GM18499 (cell line): ENCODE measurements around the gene TRPM3.

Experiments used
- ATAC-seq: cut with Tn5 transposase; IDR thresholded peaks from one replicate; pipeline ENCODE4 v1.9.1; 2021; ENCODE audit warnings: moderate number of reproducible peaks; ENCODE audit not compliant: insufficient read depth, unreplicated experiment

The TRPM3 gene

DNA sequence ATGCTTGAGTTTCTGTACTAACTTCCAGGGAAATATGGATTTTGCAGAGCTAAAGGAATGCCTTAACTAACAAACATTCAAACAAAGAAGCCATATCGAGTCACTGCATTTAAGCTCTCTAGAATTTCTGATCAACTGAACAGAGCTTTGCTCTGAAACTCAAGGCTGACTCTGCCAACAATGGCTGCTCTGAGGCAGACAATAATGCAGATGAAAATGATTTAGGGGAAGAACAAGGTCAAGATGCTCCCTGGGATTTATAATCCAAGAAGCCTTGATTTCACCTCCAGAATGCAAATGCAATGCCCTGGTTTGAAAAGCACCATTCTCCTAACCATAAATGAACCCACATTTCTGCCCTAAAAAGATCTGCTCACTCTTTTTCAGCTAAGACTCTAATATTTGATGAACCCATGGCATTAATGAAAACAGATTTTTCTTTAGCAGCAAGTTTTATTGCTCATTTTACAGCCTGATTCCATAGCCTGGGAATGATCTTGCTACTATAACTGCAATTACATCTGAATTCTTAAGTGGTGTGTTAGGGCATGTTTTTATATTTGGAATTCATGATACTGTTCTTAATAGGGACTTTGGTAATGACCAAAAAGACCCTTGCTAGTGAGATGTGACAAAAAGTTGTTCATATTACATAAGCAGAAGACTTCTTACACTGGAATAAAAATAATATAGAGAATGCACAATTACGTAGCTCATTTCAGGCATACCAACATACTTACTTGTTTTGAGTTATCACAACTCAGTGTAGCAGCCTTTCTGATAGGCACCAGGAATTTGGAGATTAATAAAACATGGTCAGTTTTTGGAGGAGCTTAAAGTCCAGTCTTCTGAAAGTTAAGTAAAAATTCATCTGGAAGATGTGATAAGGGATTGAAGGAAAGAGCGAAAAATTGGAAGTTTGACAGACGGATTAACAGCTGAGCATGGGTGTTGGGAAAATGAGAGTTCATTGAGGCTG, 169.4 kb downstream of the TRPM3 start:
- ATAC-seq, result no peak

DNA sequence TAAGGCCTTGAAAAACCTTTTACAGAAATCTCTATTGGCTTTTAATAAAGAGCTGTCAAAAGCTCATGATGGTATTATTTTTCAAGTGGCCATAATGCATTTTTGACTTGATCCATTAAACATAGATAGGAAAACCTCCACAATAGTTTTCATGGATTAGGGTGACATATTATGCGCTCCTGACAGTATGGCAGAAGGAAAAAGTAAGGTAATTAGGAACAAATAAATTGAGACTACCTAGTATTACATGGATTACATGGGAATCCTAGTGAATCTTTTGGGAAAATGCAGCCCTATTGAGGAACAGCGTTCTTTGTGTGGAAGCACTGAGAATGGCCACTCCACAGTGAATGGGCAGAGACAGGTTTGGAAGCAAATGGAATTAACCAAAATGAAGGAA, 171.2 kb downstream of the TRPM3 start:
- no peak for ATAC-seq

DNA sequence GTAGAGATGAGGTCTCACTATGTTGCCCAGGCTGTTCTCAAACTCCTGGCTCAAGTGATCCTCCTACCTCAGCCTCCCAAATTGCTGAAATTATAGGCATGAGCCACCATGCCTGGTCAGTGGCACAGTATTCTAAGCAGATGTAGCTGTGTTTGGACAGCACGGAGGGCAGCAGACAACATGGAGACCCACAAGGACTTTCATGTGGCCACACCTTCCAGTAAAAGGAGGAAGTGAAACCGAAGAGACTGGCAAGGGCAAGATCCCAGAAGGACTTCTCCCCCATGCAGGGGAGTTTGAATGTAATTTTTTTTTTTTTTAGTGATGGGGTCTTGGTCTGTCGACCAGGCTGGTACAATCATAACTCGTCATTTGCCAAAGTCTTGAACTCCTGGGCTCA, 172.2 kb downstream of the TRPM3 start:
- no peak for ATAC-seq

DNA sequence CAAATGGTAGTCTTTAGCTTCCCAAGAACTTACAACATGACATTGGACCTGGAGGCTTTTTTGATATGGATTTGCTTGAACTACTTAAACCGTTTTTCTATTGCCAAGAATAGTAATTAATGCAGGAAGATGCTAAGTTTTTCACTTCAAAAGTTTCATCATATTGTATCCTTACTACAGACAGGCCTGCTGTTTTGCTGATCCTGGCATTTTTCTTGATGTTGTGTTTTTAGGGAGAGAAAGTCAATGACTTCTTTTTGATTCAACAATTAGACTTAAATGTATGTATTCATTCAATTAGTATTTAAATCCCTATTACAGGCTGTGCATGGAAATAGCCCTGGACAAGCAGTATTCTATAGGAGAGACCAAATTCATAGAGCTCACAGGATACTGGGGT, 172.7 kb downstream of the TRPM3 start:
- ATAC-seq, result no peak

DNA sequence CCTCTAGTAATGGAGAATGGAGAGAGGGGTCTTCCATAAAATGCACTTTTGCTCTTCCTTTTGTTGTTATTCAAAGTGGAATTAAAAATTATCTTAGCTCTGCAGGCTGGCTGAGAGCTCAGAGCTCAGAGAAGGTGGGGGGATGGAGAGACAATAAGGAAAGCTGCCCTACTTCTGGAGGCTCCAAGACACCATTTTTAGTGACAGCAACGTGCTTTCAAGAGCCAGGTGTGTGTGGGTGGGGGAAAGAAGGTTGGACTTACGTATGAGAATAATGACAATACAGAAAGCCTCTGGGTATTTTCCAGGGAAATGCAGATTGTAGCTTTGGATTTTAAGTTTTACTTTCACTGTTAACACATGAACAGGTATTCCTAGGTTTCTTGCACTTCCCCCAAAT, 173.9 kb downstream of the TRPM3 start:
- no peak for ATAC-seq

DNA sequence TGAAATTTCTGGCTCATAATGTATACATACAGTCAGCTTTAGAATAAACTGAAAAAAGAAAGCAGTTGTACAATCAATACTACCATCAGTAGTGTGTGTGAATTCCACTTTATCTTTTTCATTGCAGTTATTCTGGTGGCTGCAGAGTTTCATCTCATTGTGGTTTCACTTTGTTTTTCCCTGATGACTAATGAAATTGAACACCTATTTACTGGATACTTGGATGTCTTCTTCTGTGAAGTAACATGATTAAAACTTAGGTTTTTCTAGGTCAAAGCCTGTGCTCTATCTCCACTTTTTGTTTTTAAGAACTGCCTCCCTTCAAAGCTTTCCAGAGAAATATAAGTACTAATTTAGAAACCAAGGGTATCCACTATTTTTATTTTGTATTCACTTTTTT, 174.3 kb downstream of the TRPM3 start:
- no peak for ATAC-seq

DNA sequence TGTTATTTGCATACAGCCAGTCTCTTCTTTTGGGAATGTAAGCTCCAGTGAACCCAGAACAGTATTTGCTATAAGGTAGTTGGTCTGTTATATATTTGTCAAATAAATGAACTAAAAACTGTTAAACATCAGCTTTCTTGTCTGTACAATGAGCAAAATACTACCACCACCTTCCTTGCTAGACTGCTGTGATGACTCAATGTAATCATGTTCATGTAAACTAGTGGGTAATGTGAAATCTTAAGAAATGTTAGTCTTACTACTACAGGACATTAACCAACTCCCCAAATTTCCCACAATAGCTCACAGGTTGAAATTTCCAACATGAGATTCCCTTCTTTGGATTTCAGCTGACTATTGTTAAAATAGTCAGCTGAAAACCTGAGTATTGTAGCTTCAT, 176.1 kb downstream of the TRPM3 start:
- ATAC-seq, result no peak

DNA sequence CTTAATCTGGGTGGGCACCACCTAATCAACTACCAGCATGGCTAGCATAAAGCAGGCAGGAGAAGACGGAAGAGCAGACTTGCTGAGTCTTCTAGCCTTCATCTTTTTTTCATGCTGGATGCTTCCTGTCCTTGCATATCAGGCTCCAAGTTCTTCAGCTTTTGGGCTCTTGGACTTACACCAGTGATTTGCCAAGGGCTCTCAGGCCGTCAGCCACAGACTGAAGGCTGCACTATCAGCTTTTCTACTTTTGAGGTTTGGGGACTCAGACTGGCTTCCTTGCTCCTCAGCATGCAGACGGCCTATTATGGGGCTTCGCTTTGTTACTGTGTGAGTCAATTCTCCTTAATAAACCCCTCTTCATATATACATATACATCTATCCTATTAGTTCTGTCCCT, 180.2 kb downstream of the TRPM3 start:
- ATAC-seq, result no peak

DNA sequence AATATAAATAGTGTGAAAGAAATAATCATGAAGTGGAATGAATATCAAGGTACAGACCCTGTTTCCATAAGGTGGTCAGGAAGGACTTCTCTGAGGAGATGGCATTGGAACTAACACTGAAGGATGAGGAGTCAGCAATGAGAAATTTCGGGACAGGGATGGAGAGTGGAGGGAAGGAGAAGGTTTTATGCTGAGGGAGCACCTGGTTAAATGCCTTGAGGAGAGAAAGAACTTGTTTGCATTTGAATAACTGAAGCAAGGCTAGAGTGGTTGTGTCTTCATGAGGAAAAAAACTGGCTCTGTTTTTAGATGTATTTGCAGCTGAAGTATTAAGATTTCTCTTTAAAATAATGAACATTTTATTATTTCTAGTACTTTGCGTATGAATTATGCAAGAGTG, 180.8 kb downstream of the TRPM3 start:
- no peak for ATAC-seq

DNA sequence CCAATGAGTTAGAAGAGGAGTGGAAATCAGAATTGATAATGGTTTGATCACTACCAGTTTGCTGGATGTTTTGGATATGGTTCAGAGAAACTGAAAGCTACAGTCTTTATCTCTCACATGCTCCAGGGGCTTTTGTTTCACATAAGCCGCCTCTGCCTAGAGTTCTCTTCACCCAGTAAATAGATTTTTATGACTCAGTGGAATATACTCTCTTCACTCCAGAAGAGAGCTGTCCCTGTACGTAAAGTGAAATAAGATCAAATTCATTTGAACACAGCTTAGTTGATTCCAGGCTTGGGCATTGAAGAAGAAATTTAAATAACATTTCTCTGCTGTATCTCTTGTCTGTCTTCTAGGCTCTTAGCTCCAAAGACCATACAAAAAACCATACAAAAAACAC, 184.9 kb downstream of the TRPM3 start:
- no peak for ATAC-seq

DNA sequence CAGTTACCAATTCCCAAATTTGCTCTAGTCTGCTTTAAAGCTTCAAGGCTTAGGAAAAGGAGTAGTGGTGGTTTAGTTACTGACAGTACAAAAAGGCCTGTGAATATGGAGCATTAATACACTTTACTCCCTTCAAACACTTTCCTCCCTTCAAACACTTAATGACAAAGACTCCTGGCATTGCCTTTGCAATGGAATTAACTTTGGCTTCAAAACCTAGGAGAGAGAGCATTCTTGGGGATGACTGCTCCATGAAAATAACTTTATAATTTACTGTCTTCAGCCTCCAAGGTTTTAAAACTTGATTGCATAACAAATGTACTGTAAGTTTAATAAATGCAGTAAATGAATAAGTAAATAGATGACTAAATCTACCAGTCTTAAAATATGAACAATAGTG, 185.6 kb downstream of the TRPM3 start:
- ATAC-seq, result no peak

DNA sequence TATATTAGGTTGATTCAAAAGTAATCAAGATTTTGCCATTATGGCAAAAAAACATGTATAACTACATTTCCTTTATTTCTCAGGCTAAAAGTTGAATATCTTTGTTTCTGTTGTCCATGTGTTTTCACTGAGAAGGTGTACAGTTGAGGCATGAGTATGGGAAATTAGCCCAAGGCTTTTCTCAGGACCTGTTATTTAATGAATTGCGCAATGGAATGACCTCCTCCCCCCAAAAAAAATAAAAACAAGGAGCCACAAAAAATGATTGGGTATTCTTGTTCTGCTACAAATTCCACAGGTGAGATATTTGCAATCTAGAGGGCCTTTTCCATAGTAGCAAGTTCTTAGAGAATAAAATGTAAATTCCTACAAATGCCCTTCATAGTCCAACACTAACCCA, 186.8 kb downstream of the TRPM3 start:
- ATAC-seq, result no peak

DNA sequence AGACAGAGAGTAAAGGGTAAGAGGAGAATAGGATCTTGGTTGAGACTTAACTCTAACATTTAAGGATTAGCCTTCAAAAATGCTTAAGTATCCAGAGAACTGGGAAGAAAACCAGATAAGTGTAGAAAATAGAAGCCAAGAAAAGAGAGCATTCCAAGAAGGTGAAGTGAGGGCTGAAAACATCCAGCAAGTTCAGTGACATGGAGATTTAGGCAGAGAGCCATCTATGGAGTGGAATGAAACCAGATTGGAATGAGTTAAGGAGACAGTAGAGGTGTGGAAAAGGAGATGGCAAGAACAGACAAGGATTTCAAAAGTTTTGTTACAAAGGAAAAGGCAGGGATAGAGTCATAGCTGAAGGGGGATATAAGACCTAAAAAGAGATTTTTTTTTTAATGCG, 188.1 kb downstream of the TRPM3 start:
- no peak for ATAC-seq

DNA sequence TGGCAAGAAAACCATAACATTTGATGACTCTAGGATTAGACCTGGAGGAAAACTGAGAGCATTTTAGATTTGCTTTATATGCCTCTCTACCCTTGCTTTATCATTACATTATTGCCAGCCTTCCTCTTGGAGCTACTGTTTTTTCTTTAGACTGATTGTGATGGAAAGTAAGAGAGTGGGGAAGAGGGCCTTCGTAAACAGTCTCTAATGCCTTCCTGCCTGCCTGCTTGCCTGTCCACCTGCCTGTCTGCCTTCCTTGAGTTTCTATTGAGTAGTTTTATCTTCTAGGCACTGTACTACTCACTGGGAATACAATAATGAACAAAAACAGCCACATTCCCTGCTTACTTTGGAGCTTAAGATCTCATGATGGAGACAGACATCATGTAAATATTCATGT, 189.3 kb downstream of the TRPM3 start:
- no peak for ATAC-seq

DNA sequence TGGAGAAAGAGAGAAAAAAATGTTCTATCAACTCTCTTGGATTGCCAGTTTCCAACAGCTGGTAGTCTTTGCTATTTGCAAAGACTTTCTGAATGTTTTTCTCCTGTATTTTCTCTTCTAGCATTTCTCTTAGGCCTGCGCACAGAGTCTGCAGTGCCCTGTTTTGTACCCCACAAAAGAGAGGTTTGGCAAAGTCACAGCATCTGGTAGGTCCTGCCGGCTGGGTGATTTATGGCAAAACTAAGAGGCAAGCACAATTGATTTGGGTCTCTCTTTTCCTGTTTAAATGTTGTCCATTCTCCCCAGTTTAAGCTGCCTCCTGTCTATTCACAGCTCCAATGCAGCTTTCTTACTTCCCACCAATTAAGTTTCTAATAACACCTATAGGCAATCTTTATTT, 193.9 kb downstream of the TRPM3 start:
- no peak for ATAC-seq

DNA sequence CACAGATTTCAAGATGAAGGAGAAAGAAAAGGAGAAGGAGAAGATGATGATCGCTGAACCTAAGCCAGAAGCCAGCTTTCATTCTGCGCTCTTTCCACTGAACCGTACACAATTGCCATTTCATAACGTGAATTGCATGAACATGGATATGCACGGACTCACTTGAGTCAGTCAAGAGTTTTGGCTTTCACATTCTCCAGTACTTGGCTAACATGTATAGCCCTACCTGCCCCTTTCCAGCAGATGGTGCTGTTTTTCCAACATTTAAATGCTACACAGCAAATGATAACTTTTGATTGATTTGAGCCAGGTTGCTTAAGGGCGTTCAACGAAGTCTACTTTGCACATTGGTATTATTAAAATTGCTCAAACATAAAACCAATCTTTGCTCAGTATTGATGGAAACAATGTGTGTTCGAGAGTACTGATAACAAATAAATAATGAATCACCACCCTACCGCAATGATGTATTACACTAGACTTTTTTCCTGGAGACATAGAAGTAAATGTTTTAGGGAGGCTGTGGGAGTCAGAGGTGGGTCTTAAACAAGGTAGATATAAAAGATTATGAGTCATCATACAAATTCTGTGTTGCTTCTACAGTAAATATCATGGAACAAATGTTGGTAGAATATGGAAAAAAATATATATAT, 196.4 kb downstream of the TRPM3 start:
- ATAC-seq, result peak; percentile 88

DNA sequence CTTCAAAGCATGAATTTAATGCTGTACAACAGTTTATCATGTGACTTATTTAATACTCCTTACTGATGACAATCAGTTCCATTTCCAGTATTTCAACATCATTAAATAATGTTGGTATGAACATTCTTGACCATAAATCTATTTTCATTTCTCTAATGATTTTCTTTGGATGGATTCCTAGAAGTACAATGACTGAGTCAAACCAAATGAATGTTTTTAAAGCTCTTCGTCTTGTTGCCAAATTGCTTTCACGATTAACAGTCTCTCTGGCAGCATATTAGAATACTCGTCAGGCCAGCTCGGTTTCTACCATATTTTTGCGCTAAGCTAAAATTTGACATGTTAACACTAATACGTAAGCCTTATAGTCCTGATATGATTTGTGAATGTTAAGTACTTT, 197.0 kb downstream of the TRPM3 start:
- ATAC-seq, result no peak

DNA sequence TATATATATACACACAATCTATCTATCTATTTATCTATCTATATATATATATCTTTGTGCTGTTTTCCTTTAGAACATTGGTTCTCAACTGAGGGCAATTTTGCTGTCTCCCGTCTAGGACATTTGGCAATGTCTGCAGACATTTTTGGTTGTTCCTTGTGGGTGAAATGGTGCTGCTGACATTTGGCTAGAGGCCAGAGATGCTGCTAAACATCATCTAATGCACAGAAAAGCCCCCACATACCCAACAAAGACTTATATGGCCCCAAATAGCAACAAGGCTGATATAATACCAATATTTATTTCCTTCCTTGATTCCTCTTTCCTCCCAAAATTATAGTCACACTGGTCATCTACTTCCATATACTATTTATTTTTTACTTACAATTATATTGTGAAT, 197.5 kb downstream of the TRPM3 start:
- ATAC-seq, result no peak

DNA sequence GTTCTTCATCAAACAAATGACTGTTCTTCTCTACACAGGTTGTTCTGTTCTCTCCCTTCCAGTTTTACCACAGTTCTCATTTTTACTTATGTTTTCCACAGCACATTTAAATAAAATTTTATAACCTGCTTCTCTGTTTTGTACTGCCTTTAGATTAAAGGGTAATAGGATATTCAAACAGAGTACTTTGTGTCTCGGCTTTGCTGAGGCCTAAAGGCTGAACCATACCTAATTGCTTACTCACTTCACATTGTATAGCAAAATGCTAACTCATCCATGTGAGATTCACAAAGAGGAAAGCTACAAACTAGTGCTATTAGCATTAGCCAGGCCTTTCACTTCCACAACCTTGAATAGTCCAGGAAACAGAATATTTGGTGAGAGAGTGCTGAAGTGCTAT, 200.3 kb downstream of the TRPM3 start:
- no peak for ATAC-seq

DNA sequence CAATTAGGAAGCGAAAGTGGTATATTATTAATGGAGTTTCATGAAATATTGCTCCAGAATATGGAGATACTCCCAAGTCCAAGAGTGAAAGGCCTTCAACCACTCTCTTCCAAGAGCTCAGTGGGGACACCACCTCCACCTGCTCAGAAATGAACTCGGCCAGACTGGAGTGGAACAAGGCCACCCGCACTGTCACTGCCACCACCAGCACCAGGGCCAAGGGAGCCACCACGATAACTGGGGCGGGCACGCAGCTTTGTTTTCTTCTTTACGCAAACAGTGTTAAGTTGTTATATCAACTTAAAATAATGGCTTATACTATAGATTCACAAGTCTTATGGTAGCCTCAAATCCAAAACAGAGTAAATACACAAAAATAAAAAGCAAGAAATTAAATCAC, 204.1 kb downstream of the TRPM3 start:
- no peak for ATAC-seq

DNA sequence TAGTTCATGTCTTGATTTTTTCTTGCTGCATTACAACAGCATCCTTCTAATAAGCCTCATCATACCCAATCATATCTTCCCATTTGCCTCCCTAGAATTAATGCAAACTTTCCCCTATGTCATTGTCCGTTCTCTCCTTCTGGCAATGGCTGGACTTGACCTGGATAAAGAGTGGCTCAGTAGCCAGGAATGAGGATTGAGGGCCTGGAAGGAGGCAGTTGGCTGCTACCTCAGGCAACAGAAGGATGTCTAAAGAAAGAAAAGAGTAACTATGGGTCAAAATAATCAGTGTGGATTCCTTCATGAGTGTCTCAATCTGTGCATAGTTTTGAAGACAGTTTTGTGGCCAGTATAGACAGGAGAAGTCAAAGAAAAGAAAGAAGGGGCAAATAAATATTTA, 209.6 kb downstream of the TRPM3 start:
- ATAC-seq, result no peak

DNA sequence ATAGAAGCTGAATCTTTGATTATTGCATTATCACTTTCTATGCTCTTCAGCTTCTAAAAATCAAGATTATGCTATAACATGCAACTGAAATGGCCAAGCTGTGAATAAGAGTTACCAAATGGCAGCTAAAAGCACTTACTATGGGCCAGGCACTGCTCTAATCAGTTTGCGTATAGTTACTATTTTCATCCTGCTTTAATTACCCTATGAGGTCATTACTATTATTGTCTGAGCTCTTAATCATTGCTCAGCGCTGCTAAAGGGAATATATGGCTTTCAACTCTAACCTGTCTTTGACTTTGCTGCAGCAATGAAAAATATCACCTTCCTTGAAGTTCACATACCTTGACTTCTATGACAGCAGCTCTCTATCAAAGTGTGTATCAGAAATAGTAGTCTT, 210.8 kb downstream of the TRPM3 start:
- no peak for ATAC-seq
